ENCODE data around the gene NXPH4. TPM values are rescaled to one million over a fixed set of nuclear protein-coding genes. Genes with fewer than 3 reads are reported as not detected.
A peak's percentile ranks its signal among the peaks of the same experiment; 100 is the strongest.

Gene NXPH4
- total RNA-seq, 6 donors from 2014 or later = 0.20 to 0.94 (median 0.22) TPM; not detected in 3

DNA sequence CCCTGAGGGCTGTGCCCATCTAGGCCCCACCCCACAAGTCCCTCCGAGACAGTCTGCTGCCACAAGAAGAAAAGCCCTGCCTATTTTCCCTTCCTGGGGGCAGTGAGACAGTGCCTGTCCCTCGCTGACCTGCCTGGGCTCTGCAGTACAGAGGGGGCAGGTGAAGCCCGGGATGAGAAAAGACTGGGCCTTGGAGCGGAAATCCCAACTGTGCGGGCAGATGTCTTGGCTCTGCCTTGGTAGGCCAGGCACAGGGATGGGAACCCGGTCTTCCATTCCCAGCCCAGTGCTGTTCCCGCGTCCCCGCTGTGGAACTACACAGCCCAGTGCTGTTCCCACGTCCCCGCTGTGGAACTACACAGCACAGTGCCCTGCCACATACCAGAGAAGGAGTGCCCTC is 12.8 kb upstream of the NXPH4 start:
- H3K36me3 ChIP-seq = peaks cover 5 to 95% (median 75%) of the 10 kb centered on the region in 4 donors
- ATAC-seq (ENCODE audit: low FRiP score in 2 of 2) (no peak), DNase-seq (peak in 1 of 2 donors; percentile 33)
- H3K4me3 ChIP-seq = no peak overlapping the region
- H3K9me3 ChIP-seq = no peaks in the 10 kb centered on the region
- WGBS, 2 donors = 84 to 88% methylated on average over 11 of the region's 11 CpGs
- no peaks in the 10 kb centered on the region for H3K4me1 ChIP-seq
- H3K27me3 ChIP-seq = no peaks in the 10 kb centered on the region
- TF ChIP-seq, protein P1, sequence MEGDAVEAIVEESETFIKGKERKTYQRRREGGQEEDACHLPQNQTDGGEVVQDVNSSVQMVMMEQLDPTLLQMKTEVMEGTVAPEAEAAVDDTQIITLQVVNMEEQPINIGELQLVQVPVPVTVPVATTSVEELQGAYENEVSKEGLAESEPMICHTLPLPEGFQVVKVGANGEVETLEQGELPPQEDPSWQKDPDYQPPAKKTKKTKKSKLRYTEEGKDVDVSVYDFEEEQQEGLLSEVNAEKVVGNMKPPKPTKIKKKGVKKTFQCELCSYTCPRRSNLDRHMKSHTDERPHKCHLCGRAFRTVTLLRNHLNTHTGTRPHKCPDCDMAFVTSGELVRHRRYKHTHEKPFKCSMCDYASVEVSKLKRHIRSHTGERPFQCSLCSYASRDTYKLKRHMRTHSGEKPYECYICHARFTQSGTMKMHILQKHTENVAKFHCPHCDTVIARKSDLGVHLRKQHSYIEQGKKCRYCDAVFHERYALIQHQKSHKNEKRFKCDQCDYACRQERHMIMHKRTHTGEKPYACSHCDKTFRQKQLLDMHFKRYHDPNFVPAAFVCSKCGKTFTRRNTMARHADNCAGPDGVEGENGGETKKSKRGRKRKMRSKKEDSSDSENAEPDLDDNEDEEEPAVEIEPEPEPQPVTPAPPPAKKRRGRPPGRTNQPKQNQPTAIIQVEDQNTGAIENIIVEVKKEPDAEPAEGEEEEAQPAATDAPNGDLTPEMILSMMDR (IDR thresholded peaks at IDR 0.05) = no peak
- TF ChIP-seq POLR2A (IDR thresholded peaks at IDR 0.05) (no peak), POLR2AphosphoS5 (IDR thresholded peaks at IDR 0.05) (no peak), EP300 (IDR thresholded peaks at IDR 0.05) (no peak)
- H3K27ac ChIP-seq = no peak overlapping the region

GRCh38 chr12:57204454-57204853 is 12.1 kb upstream of the NXPH4 start:
- Histone ChIP-seq H3K4me3 (no peak overlapping the region), H3K36me3 (peaks cover 2 to 95% (median 71%) of the 10 kb centered on the region in 4 donors), H3K4me1 (no peaks in the 10 kb centered on the region), H3K27ac (no peak overlapping the region), H3K27me3 (no peaks in the 10 kb centered on the region), H3K9me3 (no peaks in the 10 kb centered on the region)
- TF ChIP-seq POLR2AphosphoS5 (IDR thresholded peaks at IDR 0.05) (no peak), POLR2A (IDR thresholded peaks at IDR 0.05) (no peak), EP300 (IDR thresholded peaks at IDR 0.05) (no peak)
- TF ChIP-seq, protein P1 (IDR thresholded peaks at IDR 0.05) = no peak
- 92 to 93% methylated on average over 15 to 19 of the region's 19 CpGs for WGBS, 2 donors
- DNase-seq (peak in 1 of 2 donors; percentile 47), ATAC-seq (ENCODE audit: low FRiP score in 2 of 2) (no peak)

DNA sequence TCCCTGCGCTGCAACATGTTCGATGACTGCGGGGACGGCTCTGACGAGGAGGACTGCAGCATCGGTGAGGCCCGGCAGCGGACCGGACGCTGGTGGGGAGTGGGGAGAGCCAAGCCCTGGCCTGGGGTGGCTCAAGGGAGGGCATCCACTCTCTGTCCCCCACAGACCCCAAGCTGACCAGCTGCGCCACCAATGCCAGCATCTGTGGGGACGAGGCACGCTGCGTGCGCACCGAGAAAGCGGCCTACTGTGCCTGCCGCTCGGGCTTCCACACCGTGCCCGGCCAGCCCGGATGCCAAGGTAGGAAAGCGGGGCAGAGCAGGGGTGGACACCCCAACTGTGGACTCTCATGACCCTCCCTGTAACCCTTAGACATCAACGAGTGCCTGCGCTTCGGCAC is 11.4 kb upstream of the NXPH4 start:
- TF ChIP-seq, protein P1 (IDR thresholded peaks at IDR 0.05) = no peak
- TF ChIP-seq EP300 (IDR thresholded peaks at IDR 0.05) = no peak
- TF ChIP-seq POLR2A (IDR thresholded peaks at IDR 0.05) = no peak
- TF ChIP-seq POLR2AphosphoS5 (IDR thresholded peaks at IDR 0.05) = no peak
- H3K36me3 ChIP-seq = peaks cover 2 to 95% (median 68%) of the 10 kb centered on the region in 4 donors
- ATAC-seq (ENCODE audit: low FRiP score in 2 of 2) = no peak
- no peaks in the 10 kb centered on the region for H3K4me1 ChIP-seq
- WGBS, 2 donors = 93 to 95% methylated on average over 3 to 26 of the region's 26 CpGs
- no peaks in the 10 kb centered on the region for H3K9me3 ChIP-seq
- no peaks in the 10 kb centered on the region for H3K27me3 ChIP-seq
- H3K27ac ChIP-seq = no peak overlapping the region
- no peak overlapping the region for H3K4me3 ChIP-seq
- peak in 1 of 2 donors; percentile 78 for DNase-seq

GRCh38 chr12:57205931-57206330 is 10.7 kb upstream of the NXPH4 start:
- DNase-seq (peak in 1 of 2 donors; percentile 19), ATAC-seq (ENCODE audit: low FRiP score in 2 of 2) (no peak)
- Histone ChIP-seq H3K4me1 (no peaks in the 10 kb centered on the region), H3K27ac (no peak overlapping the region), H3K27me3 (no peaks in the 10 kb centered on the region), H3K9me3 (no peaks in the 10 kb centered on the region), H3K36me3 (peaks cover 2 to 95% (median 68%) of the 10 kb centered on the region in 4 donors), H3K4me3 (no peak overlapping the region)
- 84 to 86% methylated on average over 7 of the region's 7 CpGs for WGBS, 2 donors
- TF ChIP-seq, protein P1 (IDR thresholded peaks at IDR 0.05) = no peak
- TF ChIP-seq POLR2AphosphoS5 (IDR thresholded peaks at IDR 0.05) (no peak), POLR2A (IDR thresholded peaks at IDR 0.05) (no peak), EP300 (IDR thresholded peaks at IDR 0.05) (no peak)
